ENCODE data around the gene PEX14. TPM values are rescaled to one million over a fixed set of nuclear protein-coding genes. Genes with fewer than 3 reads are reported as not detected.

The PEX14 gene
- total RNA-seq, 1 experiment from 2014 or later: 27.3 TPM

GRCh38 chr1:10647414-10648170, 172.8 kb downstream of the PEX14 start:
- DNase-seq (ENCODE audit: low spot score) (no peak), ATAC-seq (no peak)
- CTCF ChIA-PET: no interaction called here
- Mint-ChIP-seq H3K27ac (no peak overlapping the region), H3K4me3 (no peak overlapping the region), H3K36me3 (no peaks in the 10 kb centered on the region), H3K27me3 (ENCODE audit: low read depth) (peaks cover 28% of the 10 kb centered on the region), H3K4me1 (peaks cover 2% of the 10 kb centered on the region; the same call in 1 of the 2 replicates), H3K9me3 (no peaks in the 10 kb centered on the region)
- POLR2A ChIA-PET: interaction anchor here (0.6 to 1.0 kb wide), 2 partner anchors 17 to 54 kb away, joined by 3 read pairs; no protein-coding TSS in a partner anchor
- TF ChIP-seq NFYB (CRISPR knock-in tag; conservative IDR thresholded peaks at IDR 0.05; ENCODE audit: low read depth) (no peak), ESRRA (CRISPR knock-in tag; IDR thresholded peaks at IDR 0.05; ENCODE audit: borderline replicate concordance) (no peak), ZSCAN18 (CRISPR knock-in tag; IDR thresholded peaks at IDR 0.05) (no peak), ELF4 (CRISPR knock-in tag; IDR thresholded peaks at IDR 0.05; ENCODE audit: low read depth) (no peak), ZNF425 (CRISPR knock-in tag; conservative IDR thresholded peaks at IDR 0.05) (no peak), MLX (CRISPR knock-in tag; IDR thresholded peaks at IDR 0.05) (no peak), TEAD4 (CRISPR knock-in tag; IDR thresholded peaks at IDR 0.05) (no peak), ZNF396 (CRISPR knock-in tag; IDR thresholded peaks at IDR 0.05; ENCODE audit: borderline replicate concordance) (no peak), KAT7 (CRISPR knock-in tag; IDR thresholded peaks at IDR 0.05; ENCODE audit: borderline replicate concordance) (no peak), E2F1 (CRISPR knock-in tag; IDR thresholded peaks at IDR 0.05) (no peak), IRF1 (CRISPR knock-in tag; IDR thresholded peaks at IDR 0.05) (no peak), AR (CRISPR knock-in tag; IDR thresholded peaks at IDR 0.05) (no peak), HMGA2 (CRISPR knock-in tag; IDR thresholded peaks at IDR 0.05) (no peak), PRDM15 (CRISPR knock-in tag; IDR thresholded peaks at IDR 0.05) (no peak), RORB (CRISPR knock-in tag; IDR thresholded peaks at IDR 0.05) (no peak), SMAD3 (CRISPR knock-in tag; IDR thresholded peaks at IDR 0.05; ENCODE audit: borderline replicate concordance) (no peak), OVOL2 (CRISPR knock-in tag; IDR thresholded peaks at IDR 0.05; ENCODE audit: borderline replicate concordance) (no peak), CDX4 (CRISPR knock-in tag; IDR thresholded peaks at IDR 0.05; ENCODE audit: borderline replicate concordance) (no peak)

Data from WTC11 (cell line).